GM23338 (cell line): Measurements from ENCODE around the gene TFPI2.

Experiments
- CREB1 ChIP-seq: fragments of 250-450 bp; sonication (Bioruptor Pico); IDR thresholded peaks from 2 replicates; pipeline ENCODE4 v1.5.0; 2020; ENCODE audit warnings: low read depth, mild to moderate bottlenecking, moderate library complexity
- EZH2 ChIP-seq: fragments of 200-600 bp; sonication (generic); IDR thresholded peaks from one replicate; pipeline ENCODE4 v1.8.0; 2017; ENCODE audit warnings: antibody characterized with exemption, mild to moderate bottlenecking, low read depth; ENCODE audit not compliant: unreplicated experiment
- TF ChIP-seq, protein P1 (sequence below), 2 experiments: fragments of 200-600 bp in 1 of 2; sonication (generic) in 1 of 2; conservative IDR thresholded peaks; 2 replicates each; pipeline versions ENCODE4 v1.5.1 to v1.6.1; 2016 to 2017; ENCODE audit warnings: antibody characterized with exemption in 2 of 2, low read depth in 2 of 2, mild to moderate bottlenecking in 2 of 2, moderate library complexity in 1 of 2
- TF ChIP-seq, protein P2 (sequence below): IDR thresholded peaks from 2 replicates; pipeline ENCODE4 v1.6.1; 2016; ENCODE audit warnings: antibody characterized with exemption
- TF ChIP-seq, protein P3 (sequence below): IDR thresholded peaks from one replicate; pipeline ENCODE4 v1.6.1; 2018; ENCODE audit warnings: antibody characterized with exemption; ENCODE audit not compliant: unreplicated experiment

DNA sequence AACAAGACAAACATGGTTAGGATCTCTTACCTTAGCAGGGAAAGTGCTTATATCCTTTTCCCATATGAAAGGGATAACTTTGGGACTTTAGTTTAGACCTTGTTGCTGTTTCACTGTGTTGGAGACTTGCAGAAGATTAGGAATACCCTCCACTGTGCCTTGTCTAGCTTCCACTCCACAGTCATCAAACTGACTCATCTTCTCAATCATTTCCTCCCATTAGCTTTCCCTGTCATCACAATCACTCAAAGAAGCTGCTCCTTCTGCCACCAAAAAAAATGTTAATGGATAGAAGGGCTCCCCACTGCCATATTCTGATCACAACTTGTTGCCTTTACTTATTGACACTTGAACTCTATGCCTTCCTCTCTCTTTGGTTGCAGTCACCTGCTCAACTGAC, 47.7 kb upstream of the TFPI2 start:
- TF ChIP-seq, protein P1, sequence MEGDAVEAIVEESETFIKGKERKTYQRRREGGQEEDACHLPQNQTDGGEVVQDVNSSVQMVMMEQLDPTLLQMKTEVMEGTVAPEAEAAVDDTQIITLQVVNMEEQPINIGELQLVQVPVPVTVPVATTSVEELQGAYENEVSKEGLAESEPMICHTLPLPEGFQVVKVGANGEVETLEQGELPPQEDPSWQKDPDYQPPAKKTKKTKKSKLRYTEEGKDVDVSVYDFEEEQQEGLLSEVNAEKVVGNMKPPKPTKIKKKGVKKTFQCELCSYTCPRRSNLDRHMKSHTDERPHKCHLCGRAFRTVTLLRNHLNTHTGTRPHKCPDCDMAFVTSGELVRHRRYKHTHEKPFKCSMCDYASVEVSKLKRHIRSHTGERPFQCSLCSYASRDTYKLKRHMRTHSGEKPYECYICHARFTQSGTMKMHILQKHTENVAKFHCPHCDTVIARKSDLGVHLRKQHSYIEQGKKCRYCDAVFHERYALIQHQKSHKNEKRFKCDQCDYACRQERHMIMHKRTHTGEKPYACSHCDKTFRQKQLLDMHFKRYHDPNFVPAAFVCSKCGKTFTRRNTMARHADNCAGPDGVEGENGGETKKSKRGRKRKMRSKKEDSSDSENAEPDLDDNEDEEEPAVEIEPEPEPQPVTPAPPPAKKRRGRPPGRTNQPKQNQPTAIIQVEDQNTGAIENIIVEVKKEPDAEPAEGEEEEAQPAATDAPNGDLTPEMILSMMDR (conservative IDR thresholded peaks at IDR 0.05; ENCODE audit: low read depth in 2 of 2), result no peak
- TF ChIP-seq, protein P2, sequence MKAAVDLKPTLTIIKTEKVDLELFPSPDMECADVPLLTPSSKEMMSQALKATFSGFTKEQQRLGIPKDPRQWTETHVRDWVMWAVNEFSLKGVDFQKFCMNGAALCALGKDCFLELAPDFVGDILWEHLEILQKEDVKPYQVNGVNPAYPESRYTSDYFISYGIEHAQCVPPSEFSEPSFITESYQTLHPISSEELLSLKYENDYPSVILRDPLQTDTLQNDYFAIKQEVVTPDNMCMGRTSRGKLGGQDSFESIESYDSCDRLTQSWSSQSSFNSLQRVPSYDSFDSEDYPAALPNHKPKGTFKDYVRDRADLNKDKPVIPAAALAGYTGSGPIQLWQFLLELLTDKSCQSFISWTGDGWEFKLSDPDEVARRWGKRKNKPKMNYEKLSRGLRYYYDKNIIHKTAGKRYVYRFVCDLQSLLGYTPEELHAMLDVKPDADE, result no peak
- TF ChIP-seq, protein P3, sequence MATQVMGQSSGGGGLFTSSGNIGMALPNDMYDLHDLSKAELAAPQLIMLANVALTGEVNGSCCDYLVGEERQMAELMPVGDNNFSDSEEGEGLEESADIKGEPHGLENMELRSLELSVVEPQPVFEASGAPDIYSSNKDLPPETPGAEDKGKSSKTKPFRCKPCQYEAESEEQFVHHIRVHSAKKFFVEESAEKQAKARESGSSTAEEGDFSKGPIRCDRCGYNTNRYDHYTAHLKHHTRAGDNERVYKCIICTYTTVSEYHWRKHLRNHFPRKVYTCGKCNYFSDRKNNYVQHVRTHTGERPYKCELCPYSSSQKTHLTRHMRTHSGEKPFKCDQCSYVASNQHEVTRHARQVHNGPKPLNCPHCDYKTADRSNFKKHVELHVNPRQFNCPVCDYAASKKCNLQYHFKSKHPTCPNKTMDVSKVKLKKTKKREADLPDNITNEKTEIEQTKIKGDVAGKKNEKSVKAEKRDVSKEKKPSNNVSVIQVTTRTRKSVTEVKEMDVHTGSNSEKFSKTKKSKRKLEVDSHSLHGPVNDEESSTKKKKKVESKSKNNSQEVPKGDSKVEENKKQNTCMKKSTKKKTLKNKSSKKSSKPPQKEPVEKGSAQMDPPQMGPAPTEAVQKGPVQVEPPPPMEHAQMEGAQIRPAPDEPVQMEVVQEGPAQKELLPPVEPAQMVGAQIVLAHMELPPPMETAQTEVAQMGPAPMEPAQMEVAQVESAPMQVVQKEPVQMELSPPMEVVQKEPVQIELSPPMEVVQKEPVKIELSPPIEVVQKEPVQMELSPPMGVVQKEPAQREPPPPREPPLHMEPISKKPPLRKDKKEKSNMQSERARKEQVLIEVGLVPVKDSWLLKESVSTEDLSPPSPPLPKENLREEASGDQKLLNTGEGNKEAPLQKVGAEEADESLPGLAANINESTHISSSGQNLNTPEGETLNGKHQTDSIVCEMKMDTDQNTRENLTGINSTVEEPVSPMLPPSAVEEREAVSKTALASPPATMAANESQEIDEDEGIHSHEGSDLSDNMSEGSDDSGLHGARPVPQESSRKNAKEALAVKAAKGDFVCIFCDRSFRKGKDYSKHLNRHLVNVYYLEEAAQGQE, result no peak
- TF ChIP-seq EZH2, result no peak
- TF ChIP-seq CREB1 (CRISPR knock-in tag), result no peak
